GM12865 (cell line): ENCODE data around the gene MRAS.

Source experiments
- DNase-seq: peaks from one replicate; pipeline ENCODE4 v3.0.0; 2010; ENCODE audit warnings: low read depth
- H3K4me3 ChIP-seq: 2 replicates; pipeline ENCODE4 v1.5.1; 2011; ENCODE audit warnings: mild to moderate bottlenecking, low read depth, low read length, control low read depth
- TF ChIP-seq, protein P1 (sequence below): IDR thresholded peaks from 2 replicates; pipeline ENCODE4 v1.5.1; 2011; ENCODE audit warnings: low read length, control low read depth, low read depth, inconsistent platforms; ENCODE audit not compliant: insufficient read depth; ENCODE audit errors: missing control alignments

MRAS gene

DNA sequence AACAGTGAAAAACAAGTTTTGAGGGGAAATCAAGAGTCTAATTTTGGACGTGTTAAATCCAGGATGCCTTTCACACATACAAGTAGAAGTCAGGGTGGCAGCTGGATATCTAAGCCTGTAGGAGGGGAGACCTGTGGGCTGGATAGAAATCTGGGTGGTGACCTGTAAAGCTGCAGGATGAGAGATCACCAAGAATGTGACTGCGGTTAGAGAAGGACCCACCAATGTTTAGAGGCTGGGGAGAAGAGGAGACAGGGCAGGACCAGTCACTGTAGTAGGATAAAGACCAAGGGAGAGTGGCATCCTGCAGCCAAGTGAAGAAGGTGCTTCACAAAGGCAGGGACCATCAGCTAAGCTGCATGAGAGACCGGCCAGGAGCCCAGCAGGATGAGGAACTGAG lies 36.2 kb downstream of the MRAS start:
- H3K4me3 ChIP-seq = no peak overlapping the region
- DNase-seq = no peak
- TF ChIP-seq, protein P1, sequence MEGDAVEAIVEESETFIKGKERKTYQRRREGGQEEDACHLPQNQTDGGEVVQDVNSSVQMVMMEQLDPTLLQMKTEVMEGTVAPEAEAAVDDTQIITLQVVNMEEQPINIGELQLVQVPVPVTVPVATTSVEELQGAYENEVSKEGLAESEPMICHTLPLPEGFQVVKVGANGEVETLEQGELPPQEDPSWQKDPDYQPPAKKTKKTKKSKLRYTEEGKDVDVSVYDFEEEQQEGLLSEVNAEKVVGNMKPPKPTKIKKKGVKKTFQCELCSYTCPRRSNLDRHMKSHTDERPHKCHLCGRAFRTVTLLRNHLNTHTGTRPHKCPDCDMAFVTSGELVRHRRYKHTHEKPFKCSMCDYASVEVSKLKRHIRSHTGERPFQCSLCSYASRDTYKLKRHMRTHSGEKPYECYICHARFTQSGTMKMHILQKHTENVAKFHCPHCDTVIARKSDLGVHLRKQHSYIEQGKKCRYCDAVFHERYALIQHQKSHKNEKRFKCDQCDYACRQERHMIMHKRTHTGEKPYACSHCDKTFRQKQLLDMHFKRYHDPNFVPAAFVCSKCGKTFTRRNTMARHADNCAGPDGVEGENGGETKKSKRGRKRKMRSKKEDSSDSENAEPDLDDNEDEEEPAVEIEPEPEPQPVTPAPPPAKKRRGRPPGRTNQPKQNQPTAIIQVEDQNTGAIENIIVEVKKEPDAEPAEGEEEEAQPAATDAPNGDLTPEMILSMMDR = no peak

DNA sequence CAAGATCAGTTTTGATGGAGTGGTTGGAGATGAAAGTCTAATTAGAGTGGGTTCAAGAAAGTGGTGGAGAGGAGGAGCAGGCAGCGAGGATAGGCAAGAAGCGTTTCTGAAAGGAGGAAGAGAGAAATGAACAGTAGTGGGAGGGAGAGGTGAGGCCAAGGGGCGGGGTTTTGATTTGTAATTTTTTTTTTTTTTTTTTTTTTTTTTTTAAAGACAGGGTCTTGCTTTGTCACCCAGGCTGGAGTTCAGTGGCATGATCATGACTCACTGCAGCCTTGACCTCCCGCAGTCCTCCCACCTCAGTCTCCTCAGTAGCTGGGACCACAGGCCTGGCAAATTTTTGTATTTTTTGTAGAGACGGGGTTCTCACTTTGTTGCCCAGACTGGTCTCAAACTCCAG lies 36.6 kb downstream of the MRAS start:
- no peak for DNase-seq
- H3K4me3 ChIP-seq = no peak overlapping the region
- TF ChIP-seq, protein P1 = no peak

DNA sequence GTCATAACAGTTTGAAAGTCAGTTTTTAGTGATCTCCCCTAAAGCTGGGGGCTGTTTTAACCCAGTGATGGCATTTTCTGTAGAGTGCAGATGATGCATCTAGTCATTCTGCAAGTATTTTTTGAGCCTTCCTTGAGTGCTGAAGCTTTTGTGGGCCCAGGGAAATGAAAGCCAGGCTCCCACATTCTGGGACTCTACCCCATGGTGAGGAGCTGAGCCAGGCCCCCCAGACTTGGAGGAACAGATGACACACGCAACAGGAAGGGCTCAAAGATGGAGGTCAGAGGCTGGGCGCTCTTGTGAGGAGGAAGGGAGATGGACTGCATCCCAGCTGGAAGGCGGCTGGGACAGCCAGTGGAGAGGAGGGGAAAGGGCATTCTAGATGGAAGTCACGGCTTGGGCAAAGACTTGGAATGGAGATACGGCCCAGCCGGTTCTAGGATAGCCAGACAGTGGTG lies 40.8 kb downstream of the MRAS start:
- H3K4me3 ChIP-seq = no peak overlapping the region
- TF ChIP-seq, protein P1 = no peak
- no peak for DNase-seq

DNA sequence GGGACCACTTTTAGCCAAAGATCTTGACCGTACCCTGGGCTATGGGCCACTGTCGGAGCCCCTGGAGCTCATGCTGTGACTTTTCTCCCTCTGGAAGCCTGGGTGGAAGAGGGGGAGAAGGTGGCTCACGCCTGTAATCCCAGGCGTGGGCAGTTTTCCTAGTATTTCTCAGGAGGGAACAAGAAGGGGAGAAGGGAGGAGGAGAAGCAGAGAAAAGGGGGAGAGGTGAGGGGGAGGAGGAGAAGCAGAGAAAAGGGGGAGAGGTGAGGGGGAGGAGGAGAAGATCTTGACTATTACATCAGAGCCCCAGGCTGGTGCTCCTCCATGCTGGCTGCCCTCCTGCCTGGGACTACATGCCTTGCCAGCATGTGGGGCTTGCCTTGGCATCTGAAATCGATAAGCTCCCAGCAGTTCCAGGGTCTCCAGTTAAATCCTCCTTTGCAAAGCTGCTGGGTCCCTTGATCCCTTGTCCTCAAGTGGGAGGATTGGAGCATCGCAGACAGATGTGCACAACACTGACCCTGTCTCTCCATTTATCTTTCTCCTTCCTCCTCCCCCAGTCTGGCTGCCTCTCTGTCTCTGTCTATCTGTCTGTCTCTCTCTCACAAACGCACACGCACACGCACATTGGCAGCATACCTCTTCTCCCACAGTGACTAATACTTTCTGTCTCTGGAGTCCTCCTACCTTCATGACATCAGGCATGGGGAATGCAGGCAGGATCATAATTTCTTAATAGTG lies 41.6 kb downstream of the MRAS start:
- no peak overlapping the region for H3K4me3 ChIP-seq
- TF ChIP-seq, protein P1 = no peak
- no peak for DNase-seq

DNA sequence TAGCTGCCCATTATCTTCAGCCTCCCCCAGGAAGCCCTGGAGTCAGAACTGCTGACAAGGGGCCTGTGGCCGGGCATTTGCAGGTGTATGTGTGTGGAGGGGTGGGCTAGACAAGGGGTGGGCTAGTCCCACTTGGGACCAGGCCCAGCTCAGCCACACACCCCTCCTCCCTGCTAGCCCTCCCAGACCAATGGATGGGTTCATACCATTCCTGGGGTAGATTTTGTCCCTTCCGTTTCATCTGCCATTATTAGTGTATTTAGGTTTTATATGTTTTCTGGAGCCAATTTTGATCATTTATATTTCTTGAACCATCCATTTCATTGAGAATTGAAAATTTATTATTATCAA lies 42.2 kb downstream of the MRAS start:
- TF ChIP-seq, protein P1 = no peak
- DNase-seq = no peak
- no peak overlapping the region for H3K4me3 ChIP-seq

DNA sequence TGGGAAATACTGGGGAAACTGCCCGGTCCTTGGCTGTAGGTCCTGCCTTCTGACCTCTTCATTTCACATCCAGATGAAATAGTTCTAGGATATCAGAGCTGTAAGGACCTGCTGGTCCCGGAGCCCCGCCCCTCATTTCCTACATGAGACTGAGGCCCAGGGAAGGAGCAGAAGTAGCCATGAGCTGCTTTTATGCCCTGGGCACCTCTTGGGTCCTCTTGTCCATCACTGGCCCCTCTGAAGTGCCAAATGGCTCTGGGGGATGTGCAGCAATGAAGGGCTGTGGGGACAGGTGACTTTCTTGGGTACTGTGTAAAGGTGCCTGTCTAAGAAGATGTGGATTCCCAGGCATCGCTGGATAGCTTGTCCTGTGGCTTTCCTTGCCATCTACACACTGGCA lies 45.8 kb downstream of the MRAS start:
- no peak for DNase-seq
- TF ChIP-seq, protein P1 = no peak
- no peak overlapping the region for H3K4me3 ChIP-seq

DNA sequence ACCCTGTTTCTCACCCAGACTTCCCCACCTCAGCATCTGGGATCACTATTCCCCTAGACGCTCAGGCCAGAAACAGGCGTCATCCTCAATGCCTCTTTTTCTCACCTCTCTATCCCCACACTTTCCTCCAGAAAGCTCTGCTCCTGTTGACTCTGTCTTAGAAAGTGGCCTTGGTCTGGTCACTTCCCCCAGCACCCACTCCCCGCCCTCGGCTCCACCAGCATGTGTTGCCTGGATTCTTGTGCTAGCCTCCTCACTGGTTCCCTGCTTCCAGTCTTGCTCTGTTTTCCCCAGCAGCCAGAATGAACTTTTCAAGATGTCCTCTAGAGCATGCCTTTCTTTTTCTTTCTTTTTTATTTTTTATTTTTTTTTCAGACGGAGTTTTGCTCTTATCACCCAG lies 46.3 kb downstream of the MRAS start:
- TF ChIP-seq, protein P1 = no peak
- DNase-seq = no peak
- no peak overlapping the region for H3K4me3 ChIP-seq
